Measurements from ENCODE around the gene ERCC4. TPM values are rescaled to one million over a fixed set of nuclear protein-coding genes. Genes with fewer than 3 reads are reported as not detected.

The ERCC4 gene
- total and polyA plus RNA-seq, 4 donors: 12.8 to 17.2 (median 14.7) TPM

DNA sequence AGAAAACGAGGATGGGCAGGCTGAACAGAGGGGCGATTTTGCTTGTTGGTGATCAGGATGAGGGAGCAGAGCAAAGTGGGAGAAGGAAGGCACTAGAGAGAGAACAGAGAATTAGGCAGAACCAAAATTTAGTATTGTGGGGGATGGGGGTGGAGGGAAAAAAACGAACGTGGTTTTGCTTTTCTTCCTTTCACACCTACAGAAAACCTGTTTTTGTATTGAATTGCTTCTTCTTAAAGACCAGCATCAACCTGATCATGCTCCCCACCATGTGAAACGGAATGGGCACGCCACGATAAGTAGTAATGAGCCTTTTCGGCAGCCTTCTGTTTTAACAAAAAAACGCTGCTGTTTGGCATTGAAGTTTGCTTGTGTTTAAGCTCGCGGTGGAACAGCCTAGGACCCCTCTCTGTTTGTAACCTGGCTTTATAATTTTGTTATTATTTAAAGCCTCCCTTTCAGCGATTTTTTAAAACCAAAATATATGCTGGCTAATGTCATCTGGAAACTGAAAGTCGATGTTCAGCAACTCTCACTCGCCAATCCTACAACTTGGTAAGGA lies 36.8 kb downstream of the ERCC4 start:
- H3K4me3 ChIP-seq (ENCODE audit: low read depth, low read length): no peak overlapping the region
- 83% methylated on average over 2 of the region's 14 CpGs for WGBS (ENCODE audit: insufficient coverage)

DNA sequence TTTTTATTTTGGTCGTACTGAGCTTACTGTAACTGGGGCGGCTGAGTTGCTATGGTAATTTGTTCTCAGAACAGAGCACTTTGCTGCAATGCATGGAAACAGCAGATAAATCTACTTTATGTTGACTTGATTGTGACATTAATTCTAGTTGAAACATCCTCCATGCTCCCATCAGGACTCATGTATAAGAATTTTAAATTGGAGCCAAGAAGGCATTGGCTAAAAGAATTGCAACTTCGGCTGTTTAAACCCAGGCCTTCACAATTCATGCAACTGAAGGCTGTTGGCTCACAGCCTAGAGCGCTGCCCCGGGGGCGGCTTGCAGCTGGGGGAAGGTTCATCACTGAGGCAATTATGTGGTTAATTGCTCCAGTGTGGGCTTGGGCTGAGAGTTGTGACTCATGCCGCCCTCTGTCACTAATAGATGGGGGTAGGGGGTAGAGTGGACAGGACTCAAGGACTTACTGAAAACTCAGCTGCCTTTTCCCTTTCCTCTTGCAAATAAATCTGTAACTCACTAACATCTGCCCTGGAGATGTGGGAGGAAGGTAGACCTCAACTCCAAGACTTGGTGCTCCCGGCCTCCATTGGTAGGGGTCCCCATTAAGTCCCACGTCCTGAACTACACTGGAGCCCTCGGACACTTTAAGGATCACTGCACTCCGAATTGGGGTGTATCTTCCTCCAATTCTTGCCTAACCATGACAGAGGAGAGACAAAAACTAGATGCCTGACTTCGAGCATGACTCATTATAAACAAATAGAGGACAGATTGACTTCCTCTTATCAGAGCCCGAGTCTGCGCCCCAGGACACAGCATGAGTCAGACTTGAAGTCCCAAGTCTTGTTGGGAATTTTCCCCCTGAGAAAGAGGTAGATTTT lies 37.5 kb downstream of the ERCC4 start:
- H3K9me3 ChIP-seq (ENCODE audit: control insufficient read depth, insufficient read depth, low read length): no peaks in the 10 kb centered on the region
- H3K36me3 ChIP-seq (ENCODE audit: control insufficient read depth, insufficient read depth, low read length): no peaks in the 10 kb centered on the region
- DNase-seq (ENCODE audit: low read depth in 4 of 6, low spot score in 6 of 6): peak; percentile 44 to 93 (median 72)
- H3K27me3 ChIP-seq (ENCODE audit: control insufficient read depth, insufficient read depth, low read length): no peaks in the 10 kb centered on the region
- no peak overlapping the region for H3K4me3 ChIP-seq (ENCODE audit: low read depth, low read length)
- peak overlapping the region; percentile 63 for H3K27ac ChIP-seq (ENCODE audit: low read depth, low read length)
- 15% methylated on average over 7 of the region's 14 CpGs for WGBS (ENCODE audit: insufficient coverage)
- peaks cover 15% of the 10 kb centered on the region for H3K4me1 ChIP-seq (ENCODE audit: control insufficient read depth, insufficient read depth, low read length)

More for the DNA sequence above, 36.8 kb downstream of the ERCC4 start:
- no peaks in the 10 kb centered on the region for H3K36me3 ChIP-seq (ENCODE audit: control insufficient read depth, insufficient read depth, low read length)
- H3K4me1 ChIP-seq (ENCODE audit: control insufficient read depth, insufficient read depth, low read length): peaks cover 15% of the 10 kb centered on the region
- H3K9me3 ChIP-seq (ENCODE audit: control insufficient read depth, insufficient read depth, low read length): no peaks in the 10 kb centered on the region
- H3K27ac ChIP-seq (ENCODE audit: low read depth, low read length): no peak overlapping the region
- H3K27me3 ChIP-seq (ENCODE audit: control insufficient read depth, insufficient read depth, low read length): no peaks in the 10 kb centered on the region
- peak in 1 of 6 donors; percentile 61 for DNase-seq (ENCODE audit: low read depth in 4 of 6, low spot score in 6 of 6)

DNA sequence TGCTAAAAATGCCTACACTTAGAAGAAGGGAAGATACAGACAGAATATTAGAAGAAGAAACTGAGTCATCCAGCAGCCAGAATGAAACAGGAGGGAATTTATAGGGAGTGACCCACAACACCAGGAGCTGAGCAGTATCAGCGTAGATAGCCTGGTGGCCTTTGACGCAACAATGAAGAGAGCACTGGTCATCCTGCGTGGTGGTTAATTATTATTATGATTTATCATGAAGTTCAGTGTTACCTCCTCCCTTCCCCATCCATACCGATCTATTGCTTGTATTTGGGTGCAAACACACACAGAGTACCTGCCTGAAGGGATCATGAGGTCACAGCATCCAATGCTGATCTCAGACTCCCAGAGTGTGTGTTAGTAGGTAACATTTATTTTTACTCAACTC lies 38.5 kb downstream of the ERCC4 start:
- Histone ChIP-seq H3K27ac (ENCODE audit: low read depth, low read length) (no peak overlapping the region), H3K4me3 (ENCODE audit: low read depth, low read length) (no peak overlapping the region), H3K4me1 (ENCODE audit: control insufficient read depth, insufficient read depth, low read length) (peaks cover 15% of the 10 kb centered on the region), H3K36me3 (ENCODE audit: control insufficient read depth, insufficient read depth, low read length) (no peaks in the 10 kb centered on the region), H3K9me3 (ENCODE audit: control insufficient read depth, insufficient read depth, low read length) (no peaks in the 10 kb centered on the region), H3K27me3 (ENCODE audit: control insufficient read depth, insufficient read depth, low read length) (no peaks in the 10 kb centered on the region)
- WGBS (ENCODE audit: insufficient coverage): no CpG with 5 or more reads among the region's 4 CpGs
- no peak for DNase-seq (ENCODE audit: low read depth in 4 of 6, low spot score in 6 of 6)

DNA sequence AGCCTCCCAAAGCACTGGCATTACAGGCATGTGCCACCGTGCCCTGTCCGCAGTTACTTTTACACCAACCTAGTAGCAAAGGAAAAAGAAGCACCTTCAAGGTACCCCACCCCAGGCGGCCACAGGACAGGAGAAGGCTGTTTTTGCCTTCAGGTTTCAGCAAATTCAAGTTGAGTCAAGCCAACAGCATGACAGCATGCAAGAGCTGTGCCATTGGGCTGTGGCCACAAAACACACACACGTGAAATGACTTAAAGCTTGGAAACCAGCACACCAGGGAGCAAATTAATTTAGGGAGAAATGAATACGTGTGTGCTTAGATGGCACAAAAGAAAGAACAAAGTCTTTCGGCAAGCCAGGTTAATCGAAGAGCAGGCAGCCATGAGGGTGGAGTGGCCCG lies 39.7 kb downstream of the ERCC4 start:
- H3K36me3 ChIP-seq (ENCODE audit: control insufficient read depth, insufficient read depth, low read length): no peaks in the 10 kb centered on the region
- H3K27me3 ChIP-seq (ENCODE audit: control insufficient read depth, insufficient read depth, low read length): no peaks in the 10 kb centered on the region
- no peak overlapping the region for H3K4me3 ChIP-seq (ENCODE audit: low read depth, low read length)
- 87% methylated on average over 7 of the region's 8 CpGs for WGBS (ENCODE audit: insufficient coverage)
- no peak for DNase-seq (ENCODE audit: low read depth in 4 of 6, low spot score in 6 of 6)
- no peak overlapping the region for H3K27ac ChIP-seq (ENCODE audit: low read depth, low read length)
- H3K4me1 ChIP-seq (ENCODE audit: control insufficient read depth, insufficient read depth, low read length): peaks cover 15% of the 10 kb centered on the region
- no peaks in the 10 kb centered on the region for H3K9me3 ChIP-seq (ENCODE audit: control insufficient read depth, insufficient read depth, low read length)

DNA sequence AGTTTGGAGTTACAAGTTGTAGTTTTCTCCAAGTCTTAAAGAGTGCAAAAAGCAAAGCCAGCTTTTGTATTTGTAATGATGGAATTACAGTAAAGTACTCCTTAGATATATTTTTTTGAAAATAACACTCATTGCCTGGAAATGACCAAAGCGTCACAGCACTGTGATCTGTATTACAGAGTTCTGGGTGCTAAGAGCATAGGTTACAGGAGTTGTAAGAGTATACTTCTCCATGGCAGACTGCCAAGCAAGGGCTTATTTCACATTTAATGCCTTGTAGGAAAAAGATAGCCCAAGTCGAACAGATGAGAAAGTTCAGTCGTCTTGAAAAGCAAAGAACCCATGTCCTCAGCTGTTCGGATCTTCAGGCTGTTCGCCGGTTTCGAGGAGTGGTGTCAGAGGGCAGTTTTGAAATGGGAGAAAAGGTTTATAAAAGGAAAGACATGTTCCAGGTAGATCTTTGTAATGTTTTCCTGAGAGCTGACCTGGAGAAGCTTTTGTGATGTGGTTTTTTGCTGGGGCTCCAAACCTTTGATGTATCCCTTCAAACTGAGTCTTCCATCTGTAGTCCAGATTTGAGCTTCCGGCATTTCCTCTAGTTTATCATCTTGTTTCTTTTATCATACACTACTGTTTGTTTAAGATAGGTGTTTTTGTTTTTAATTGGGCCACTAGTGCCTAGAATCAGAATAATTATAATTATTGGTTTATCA lies 41.3 kb downstream of the ERCC4 start:
- DNase-seq (ENCODE audit: low read depth in 4 of 6, low spot score in 6 of 6): peak in 2 of 6 donors; percentile 15 to 22
- Histone ChIP-seq H3K36me3 (ENCODE audit: control insufficient read depth, insufficient read depth, low read length) (no peaks in the 10 kb centered on the region), H3K27ac (ENCODE audit: low read depth, low read length) (no peak overlapping the region), H3K4me1 (ENCODE audit: control insufficient read depth, insufficient read depth, low read length) (peaks cover 12% of the 10 kb centered on the region), H3K27me3 (ENCODE audit: control insufficient read depth, insufficient read depth, low read length) (no peaks in the 10 kb centered on the region), H3K9me3 (ENCODE audit: control insufficient read depth, insufficient read depth, low read length) (no peaks in the 10 kb centered on the region), H3K4me3 (ENCODE audit: low read depth, low read length) (no peak overlapping the region)
- 92% methylated on average over 6 of the region's 8 CpGs for WGBS (ENCODE audit: insufficient coverage)

DNA sequence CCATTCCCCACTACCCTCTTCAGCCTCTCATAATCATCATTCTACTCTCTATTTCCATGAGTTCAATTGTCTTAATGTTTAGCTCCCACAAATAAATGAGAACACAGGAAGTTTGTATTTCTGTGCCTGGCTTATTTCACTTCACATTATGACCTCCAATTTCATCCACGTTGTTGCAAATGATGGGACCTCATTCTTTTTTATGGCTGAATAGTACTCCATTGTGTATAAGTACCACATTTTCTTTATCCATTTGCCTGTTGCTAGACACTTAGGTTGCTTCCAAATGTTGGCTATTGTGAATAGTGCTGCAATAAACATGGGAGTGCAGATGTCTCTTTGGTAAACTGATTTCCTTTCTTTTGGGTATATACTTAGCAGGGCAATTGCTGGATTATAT lies 42.3 kb downstream of the ERCC4 start:
- H3K9me3 ChIP-seq (ENCODE audit: control insufficient read depth, insufficient read depth, low read length): no peaks in the 10 kb centered on the region
- no peak for DNase-seq (ENCODE audit: low read depth in 4 of 6, low spot score in 6 of 6)
- H3K4me3 ChIP-seq (ENCODE audit: low read depth, low read length): no peak overlapping the region
- no peak overlapping the region for H3K27ac ChIP-seq (ENCODE audit: low read depth, low read length)
- WGBS (ENCODE audit: insufficient coverage): no CpG with 5 or more reads among the region's 1 CpG
- no peaks in the 10 kb centered on the region for H3K36me3 ChIP-seq (ENCODE audit: control insufficient read depth, insufficient read depth, low read length)
- no peaks in the 10 kb centered on the region for H3K27me3 ChIP-seq (ENCODE audit: control insufficient read depth, insufficient read depth, low read length)
- peaks cover 7% of the 10 kb centered on the region for H3K4me1 ChIP-seq (ENCODE audit: control insufficient read depth, insufficient read depth, low read length)

DNA sequence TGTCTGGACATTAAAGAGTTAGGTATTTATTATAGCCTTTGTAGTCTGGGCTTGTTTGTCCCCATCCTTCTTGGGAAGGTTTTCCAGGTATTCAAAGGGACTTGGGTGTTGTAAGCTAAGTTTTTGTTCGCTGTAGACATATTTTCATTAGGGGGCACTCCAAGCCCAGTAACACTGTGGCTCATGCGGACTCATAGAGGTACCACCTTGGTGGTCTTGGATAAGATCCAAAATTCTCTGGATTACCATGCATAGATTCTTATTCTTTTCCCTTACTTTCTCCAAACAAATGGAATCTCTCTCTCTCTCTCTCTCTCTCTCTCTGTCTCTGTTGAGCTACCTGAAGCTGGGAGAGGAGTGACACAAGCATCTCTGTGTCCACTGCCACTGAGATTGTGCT lies 48.9 kb downstream of the ERCC4 start:
- Histone ChIP-seq H3K9me3 (ENCODE audit: control insufficient read depth, insufficient read depth, low read length) (peaks cover 3% of the 10 kb centered on the region), H3K4me1 (ENCODE audit: control insufficient read depth, insufficient read depth, low read length) (no peaks in the 10 kb centered on the region), H3K4me3 (ENCODE audit: low read depth, low read length) (no peak overlapping the region), H3K36me3 (ENCODE audit: control insufficient read depth, insufficient read depth, low read length) (no peaks in the 10 kb centered on the region), H3K27me3 (ENCODE audit: control insufficient read depth, insufficient read depth, low read length) (no peaks in the 10 kb centered on the region), H3K27ac (ENCODE audit: low read depth, low read length) (no peak overlapping the region)
- DNase-seq (ENCODE audit: low read depth in 4 of 6, low spot score in 6 of 6): no peak
- no CpG with 5 or more reads among the region's 2 CpGs for WGBS (ENCODE audit: insufficient coverage)

DNA sequence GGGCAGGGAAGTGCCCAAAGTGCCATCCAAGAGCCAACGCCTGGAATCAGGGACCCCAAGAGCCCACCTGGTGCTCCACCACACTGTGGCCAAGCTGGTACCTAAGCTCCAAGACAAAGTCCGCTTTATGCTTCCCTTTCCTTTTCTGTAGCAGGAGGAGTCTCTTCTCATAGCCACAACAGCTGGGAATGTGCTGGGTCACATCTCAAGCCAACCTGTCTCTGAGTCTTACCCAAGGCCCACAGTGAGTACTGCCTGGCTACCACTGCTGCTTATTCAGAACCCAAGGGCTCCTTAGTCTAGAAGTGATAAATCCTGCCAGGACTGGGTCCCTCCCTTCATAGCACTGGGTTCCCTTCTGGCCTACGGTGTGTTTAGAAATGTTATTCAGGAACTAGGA lies 49.8 kb downstream of the ERCC4 start:
- H3K9me3 ChIP-seq (ENCODE audit: control insufficient read depth, insufficient read depth, low read length): peaks cover 3% of the 10 kb centered on the region
- no peak overlapping the region for H3K27ac ChIP-seq (ENCODE audit: low read depth, low read length)
- H3K4me1 ChIP-seq (ENCODE audit: control insufficient read depth, insufficient read depth, low read length): no peaks in the 10 kb centered on the region
- H3K36me3 ChIP-seq (ENCODE audit: control insufficient read depth, insufficient read depth, low read length): no peaks in the 10 kb centered on the region
- DNase-seq (ENCODE audit: low read depth in 4 of 6, low spot score in 6 of 6): no peak
- no peaks in the 10 kb centered on the region for H3K27me3 ChIP-seq (ENCODE audit: control insufficient read depth, insufficient read depth, low read length)
- no peak overlapping the region for H3K4me3 ChIP-seq (ENCODE audit: low read depth, low read length)
- WGBS (ENCODE audit: insufficient coverage): 85% methylated on average over 2 of the region's 3 CpGs

DNA sequence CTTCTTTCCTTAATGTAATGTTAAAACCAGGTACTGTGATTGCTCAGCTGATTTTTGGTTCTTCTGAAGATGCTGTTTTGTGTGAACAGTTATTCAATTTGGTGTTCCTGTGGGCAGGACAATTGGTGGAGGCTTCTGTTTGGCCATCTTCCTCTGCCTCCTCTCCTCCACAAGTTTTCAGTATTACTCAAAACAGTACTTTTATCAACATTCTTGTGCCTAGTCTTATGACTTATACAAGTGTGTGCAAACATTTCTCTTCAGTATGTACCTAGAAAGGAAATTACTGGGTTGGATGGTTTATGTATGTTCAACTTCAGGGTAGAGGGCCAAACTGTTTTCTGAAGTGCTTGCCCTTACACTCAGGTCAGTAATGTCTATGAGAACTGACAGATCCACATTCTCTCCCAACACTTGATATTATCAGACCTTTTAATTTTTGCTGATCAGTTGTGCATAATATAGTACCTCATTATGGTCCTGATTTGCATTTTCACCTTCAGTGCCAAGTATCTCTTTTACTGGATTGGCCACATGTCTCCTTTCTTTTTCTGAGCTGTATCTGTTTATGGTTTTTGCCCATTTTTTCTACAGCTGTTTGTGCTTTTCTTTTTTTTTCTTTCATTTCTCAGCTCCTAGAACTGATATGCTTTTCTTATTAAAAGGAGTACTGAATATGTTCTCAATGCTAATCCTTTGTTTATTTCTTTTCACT lies 50.9 kb downstream of the ERCC4 start:
- Histone ChIP-seq H3K27me3 (ENCODE audit: control insufficient read depth, insufficient read depth, low read length) (no peaks in the 10 kb centered on the region), H3K9me3 (ENCODE audit: control insufficient read depth, insufficient read depth, low read length) (peaks cover 3% of the 10 kb centered on the region), H3K36me3 (ENCODE audit: control insufficient read depth, insufficient read depth, low read length) (no peaks in the 10 kb centered on the region), H3K4me3 (ENCODE audit: low read depth, low read length) (no peak overlapping the region), H3K4me1 (ENCODE audit: control insufficient read depth, insufficient read depth, low read length) (no peaks in the 10 kb centered on the region), H3K27ac (ENCODE audit: low read depth, low read length) (no peak overlapping the region)
- no peak for DNase-seq (ENCODE audit: low read depth in 4 of 6, low spot score in 6 of 6)

All from spinal cord (tissue), 10 donors.